ENCODE data around the gene CLCN4.

GRCh38 chrX:10233173-10233572 is 76.4 kb downstream of the CLCN4 start:
- no peak for TF ChIP-seq CTCF (IDR thresholded peaks at IDR 0.05)
- TF ChIP-seq EP300 (IDR thresholded peaks at IDR 0.05): no peak
- TF ChIP-seq POLR2A (IDR thresholded peaks at IDR 0.05): no peak

Data from suprapubic skin (tissue), 3 donors.